ENCODE measurements around the gene MRPL53.

MRPL53 gene

DNA sequence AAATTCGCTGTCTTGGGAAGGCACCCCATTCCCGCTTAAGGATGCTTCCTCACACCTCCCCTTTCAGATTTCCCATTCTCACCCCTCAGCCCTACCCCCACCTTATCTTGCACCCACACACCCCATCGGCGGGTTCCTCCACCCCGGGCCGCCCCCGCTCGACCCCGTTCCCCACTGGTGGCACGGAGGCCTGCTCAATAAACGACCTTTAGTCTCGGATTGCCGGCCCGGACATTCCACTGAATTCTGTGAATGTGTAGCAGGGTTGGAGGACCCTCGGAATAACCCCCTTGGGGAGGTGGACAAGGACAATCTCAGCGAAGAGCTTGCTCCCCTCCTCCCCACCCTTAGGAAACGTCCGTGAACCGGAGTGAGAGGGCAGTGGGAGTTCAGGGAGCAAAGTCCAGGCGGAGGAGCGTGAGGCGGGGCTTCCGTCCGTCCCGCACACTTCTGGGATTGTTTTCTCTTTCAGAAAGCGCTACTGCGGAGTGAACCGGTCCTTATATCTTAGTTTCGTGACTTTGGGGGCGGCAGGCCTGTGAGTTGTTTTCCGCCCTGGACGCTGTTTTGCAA is 29.8 kb upstream of the MRPL53 start:
- Histone ChIP-seq H3K4ac (ENCODE audit: low read depth in 1 of 2, low read length in 2 of 2) (peak overlapping the region; percentile 36 to 57), H3K4me3 (ENCODE audit: insufficient read depth in 1 of 2, low read depth in 1 of 2, low read length in 2 of 2) (peak overlapping the region; percentile 64 to 90), H2BK5ac (ENCODE audit: low read depth, low read length, poor library complexity, severe bottlenecking) (no peak overlapping the region), H3K23ac (ENCODE audit: low read length in 2 of 2) (no peak overlapping the region), H2BK120ac (ENCODE audit: low read depth, low read length) (peak overlapping the region; percentile 96), H3K18ac (ENCODE audit: low read depth in 1 of 2, low read length in 2 of 2) (peak overlapping the region; percentile 83 to 96), H3K14ac (ENCODE audit: low read length in 2 of 2) (no peak overlapping the region), H2AFZ (ENCODE audit: low read depth, low read length) (no peak overlapping the region), H3K4me2 (ENCODE audit: low read length, poor library complexity, severe bottlenecking) (peak overlapping the region; percentile 98), H2BK12ac (ENCODE audit: low read length in 2 of 2) (no peak overlapping the region), H3K9ac (ENCODE audit: low read length) (peak overlapping the region; percentile 96), H3K36me3 (ENCODE audit: control insufficient read depth in 1 of 2, insufficient read depth in 2 of 2, low read depth in 1 of 2, low read length in 2 of 2) (peaks cover 15 to 19% of the 10 kb centered on the region in 2 experiments), H3K79me1 (replicated peaks; ENCODE audit: low read length, poor library complexity, severe bottlenecking) (peaks cover 14% of the 10 kb centered on the region), H3K27me3 (ENCODE audit: control insufficient read depth in 1 of 2, insufficient read depth in 1 of 2, low read length in 2 of 2) (peaks cover 0 to 48% of the 10 kb centered on the region in 2 experiments), H3K4me1 (ENCODE audit: control insufficient read depth, insufficient read depth, low read depth, low read length) (peaks cover 66% of the 10 kb centered on the region), H4K91ac (ENCODE audit: low read length) (peak overlapping the region; percentile 96), H3K9me3 (ENCODE audit: control insufficient read depth, low read length) (no peaks in the 10 kb centered on the region), H3K27ac (ENCODE audit: low read length, poor library complexity, severe bottlenecking) (no peak overlapping the region), H2AK5ac (ENCODE audit: low read length, severe bottlenecking) (no peak overlapping the region), H4K8ac (ENCODE audit: low read length) (peak overlapping the region; percentile 61), H2BK15ac (ENCODE audit: low read depth, poor library complexity, severe bottlenecking) (peak overlapping the region; percentile 31)
- 7% methylated on average over 29 of the region's 32 CpGs for WGBS
- DNase-seq = peak; percentile 41

GRCh38 chr2:74501335-74502071 is 29.0 kb upstream of the MRPL53 start:
- Histone ChIP-seq H3K9ac (ENCODE audit: low read length) (peak overlapping the region; percentile 96), H2BK12ac (ENCODE audit: low read length in 2 of 2) (no peak overlapping the region), H3K23ac (ENCODE audit: low read length in 2 of 2) (no peak overlapping the region), H3K4me1 (ENCODE audit: control insufficient read depth, insufficient read depth, low read depth, low read length) (peaks cover 61% of the 10 kb centered on the region), H3K18ac (ENCODE audit: low read depth in 1 of 2, low read length in 2 of 2) (no peak overlapping the region), H3K27ac (ENCODE audit: low read length, poor library complexity, severe bottlenecking) (no peak overlapping the region), H2AFZ (ENCODE audit: low read depth, low read length) (no peak overlapping the region), H3K14ac (ENCODE audit: low read length in 2 of 2) (no peak overlapping the region), H2BK15ac (ENCODE audit: low read depth, poor library complexity, severe bottlenecking) (peak overlapping the region; percentile 41), H3K4ac (ENCODE audit: low read depth in 1 of 2, low read length in 2 of 2) (no peak overlapping the region), H2BK120ac (ENCODE audit: low read depth, low read length) (no peak overlapping the region), H4K91ac (ENCODE audit: low read length) (no peak overlapping the region), H3K27me3 (ENCODE audit: control insufficient read depth in 1 of 2, insufficient read depth in 1 of 2, low read length in 2 of 2) (peaks cover 0 to 55% of the 10 kb centered on the region in 2 experiments), H3K9me3 (ENCODE audit: control insufficient read depth, low read length) (no peaks in the 10 kb centered on the region), H3K79me1 (replicated peaks; ENCODE audit: low read length, poor library complexity, severe bottlenecking) (peaks cover 9% of the 10 kb centered on the region), H3K4me2 (ENCODE audit: low read length, poor library complexity, severe bottlenecking) (no peak overlapping the region), H2BK5ac (ENCODE audit: low read depth, low read length, poor library complexity, severe bottlenecking) (no peak overlapping the region), H4K8ac (ENCODE audit: low read length) (no peak overlapping the region), H2AK5ac (ENCODE audit: low read length, severe bottlenecking) (no peak overlapping the region), H3K36me3 (ENCODE audit: control insufficient read depth in 1 of 2, insufficient read depth in 2 of 2, low read depth in 1 of 2, low read length in 2 of 2) (peaks cover 15 to 19% of the 10 kb centered on the region in 2 experiments), H3K4me3 (ENCODE audit: insufficient read depth in 1 of 2, low read depth in 1 of 2, low read length in 2 of 2) (peak overlapping the region in 1 of 2 experiments; percentile 90)
- 38% methylated on average over 15 of the region's 18 CpGs for WGBS
- no peak for DNase-seq

- Histone ChIP-seq H2BK12ac (ENCODE audit: low read length in 2 of 2) (no peak overlapping the region), H3K9ac (ENCODE audit: low read length) (no peak overlapping the region), H3K27ac (ENCODE audit: low read length, poor library complexity, severe bottlenecking) (no peak overlapping the region), H3K4me1 (ENCODE audit: control insufficient read depth, insufficient read depth, low read depth, low read length) (peaks cover 54% of the 10 kb centered on the region), H3K79me1 (replicated peaks; ENCODE audit: low read length, poor library complexity, severe bottlenecking) (peaks cover 6% of the 10 kb centered on the region), H3K18ac (ENCODE audit: low read depth in 1 of 2, low read length in 2 of 2) (no peak overlapping the region), H2BK5ac (ENCODE audit: low read depth, low read length, poor library complexity, severe bottlenecking) (no peak overlapping the region), H2AK5ac (ENCODE audit: low read length, severe bottlenecking) (no peak overlapping the region), H3K36me3 (ENCODE audit: control insufficient read depth in 1 of 2, insufficient read depth in 2 of 2, low read depth in 1 of 2, low read length in 2 of 2) (peaks cover 12 to 14% of the 10 kb centered on the region in 2 experiments), H4K8ac (ENCODE audit: low read length) (no peak overlapping the region), H3K23ac (ENCODE audit: low read length in 2 of 2) (no peak overlapping the region), H2BK15ac (ENCODE audit: low read depth, poor library complexity, severe bottlenecking) (no peak overlapping the region), H3K4me3 (ENCODE audit: insufficient read depth in 1 of 2, low read depth in 1 of 2, low read length in 2 of 2) (no peak overlapping the region), H3K4me2 (ENCODE audit: low read length, poor library complexity, severe bottlenecking) (no peak overlapping the region), H3K4ac (ENCODE audit: low read depth in 1 of 2, low read length in 2 of 2) (no peak overlapping the region), H3K27me3 (ENCODE audit: control insufficient read depth in 1 of 2, insufficient read depth in 1 of 2, low read length in 2 of 2) (peaks cover 0 to 55% of the 10 kb centered on the region in 2 experiments), H2BK120ac (ENCODE audit: low read depth, low read length) (no peak overlapping the region), H3K9me3 (ENCODE audit: control insufficient read depth, low read length) (no peaks in the 10 kb centered on the region), H2AFZ (ENCODE audit: low read depth, low read length) (no peak overlapping the region), H4K91ac (ENCODE audit: low read length) (no peak overlapping the region), H3K14ac (ENCODE audit: low read length in 2 of 2) (no peak overlapping the region)
- no peak for DNase-seq
Observed at GRCh38 chr2:74500578-74500946, 28.1 kb upstream of the MRPL53 start.

GRCh38 chr2:74499940-74500577 is 27.6 kb upstream of the MRPL53 start:
- H3K27ac ChIP-seq (ENCODE audit: low read length, poor library complexity, severe bottlenecking) = no peak overlapping the region
- no peak overlapping the region for H3K14ac ChIP-seq (ENCODE audit: low read length in 2 of 2)
- no peak for DNase-seq
- no peak overlapping the region for H3K23ac ChIP-seq (ENCODE audit: low read length in 2 of 2)
- H3K9ac ChIP-seq (ENCODE audit: low read length) = peak overlapping the region; percentile 77
- 35% methylated on average over 15 of the region's 15 CpGs for whole genome bisulfite sequencing
- peak overlapping the region in 1 of 2 experiments; percentile 77 for H3K4me3 ChIP-seq (ENCODE audit: insufficient read depth in 1 of 2, low read depth in 1 of 2, low read length in 2 of 2)
- peaks cover 49% of the 10 kb centered on the region for H3K4me1 ChIP-seq (ENCODE audit: control insufficient read depth, insufficient read depth, low read depth, low read length)
- no peak overlapping the region for H2AK5ac ChIP-seq (ENCODE audit: low read length, severe bottlenecking)
- H3K36me3 ChIP-seq (ENCODE audit: control insufficient read depth in 1 of 2, insufficient read depth in 2 of 2, low read depth in 1 of 2, low read length in 2 of 2) = peaks cover 7 to 9% of the 10 kb centered on the region in 2 experiments
- H2BK12ac ChIP-seq (ENCODE audit: low read length in 2 of 2) = no peak overlapping the region
- H3K18ac ChIP-seq (ENCODE audit: low read depth in 1 of 2, low read length in 2 of 2) = no peak overlapping the region
- H2AFZ ChIP-seq (ENCODE audit: low read depth, low read length) = no peak overlapping the region
- H3K79me1 ChIP-seq (replicated peaks; ENCODE audit: low read length, poor library complexity, severe bottlenecking) = peaks cover 3% of the 10 kb centered on the region
- peak overlapping the region; percentile 75 for H3K4me2 ChIP-seq (ENCODE audit: low read length, poor library complexity, severe bottlenecking)
- peaks cover 0 to 55% of the 10 kb centered on the region in 2 experiments for H3K27me3 ChIP-seq (ENCODE audit: control insufficient read depth in 1 of 2, insufficient read depth in 1 of 2, low read length in 2 of 2)
- no peak overlapping the region for H2BK15ac ChIP-seq (ENCODE audit: low read depth, poor library complexity, severe bottlenecking)
- H3K4ac ChIP-seq (ENCODE audit: low read depth in 1 of 2, low read length in 2 of 2) = no peak overlapping the region
- H2BK5ac ChIP-seq (ENCODE audit: low read depth, low read length, poor library complexity, severe bottlenecking) = no peak overlapping the region
- no peak overlapping the region for H4K91ac ChIP-seq (ENCODE audit: low read length)
- H4K8ac ChIP-seq (ENCODE audit: low read length) = no peak overlapping the region
- H2BK120ac ChIP-seq (ENCODE audit: low read depth, low read length) = no peak overlapping the region
- H3K9me3 ChIP-seq (ENCODE audit: control insufficient read depth, low read length) = no peaks in the 10 kb centered on the region
